HG03558 (cell line): ENCODE measurements around the gene ALDH6A1.
A peak's percentile ranks its signal among the peaks of the same experiment; 100 is the strongest.

Experiments
- ATAC-seq: cut with Tn5 transposase; IDR thresholded peaks from one replicate; pipeline ENCODE4 v1.9.1; 2021; ENCODE audit warnings: moderate number of reproducible peaks; ENCODE audit not compliant: unreplicated experiment; ENCODE audit errors: extremely low read depth

ALDH6A1 gene

GRCh38 chr14:74062809-74063150, 21.5 kb downstream of the ALDH6A1 start:
- ATAC-seq, result no peak

DNA sequence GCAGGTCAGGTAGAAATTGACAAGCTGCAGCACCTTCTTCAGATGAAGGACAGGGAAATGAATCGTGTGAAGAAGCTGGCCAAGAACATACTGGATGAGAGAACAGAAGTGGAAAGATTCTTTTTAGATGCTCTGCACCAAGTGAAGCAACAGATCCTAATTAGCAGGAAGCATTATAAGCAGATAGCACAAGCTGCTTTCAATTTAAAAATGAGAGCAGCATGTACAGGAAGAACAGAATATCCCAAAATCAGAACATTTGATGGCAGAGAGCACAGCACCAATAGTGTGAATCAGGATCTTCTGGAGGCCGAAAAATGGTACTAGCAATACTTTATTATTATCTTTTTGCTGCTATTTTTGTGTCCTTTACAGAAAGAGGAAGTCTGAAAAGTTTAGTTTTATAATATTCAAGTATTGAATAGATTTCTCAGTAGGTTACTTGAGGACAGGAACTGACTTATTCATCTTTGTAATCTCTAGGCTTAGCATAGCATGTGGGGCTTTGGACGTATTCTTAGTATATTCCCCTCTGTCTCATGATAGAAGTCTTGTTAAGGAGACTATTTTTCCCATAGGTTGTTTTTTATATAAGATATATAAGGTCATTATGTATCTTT, 34.3 kb downstream of the ALDH6A1 start:
- no peak for ATAC-seq

- no peak for ATAC-seq
Measured at GRCh38 chr14:74048281-74048680, 36.0 kb downstream of the ALDH6A1 start.

DNA sequence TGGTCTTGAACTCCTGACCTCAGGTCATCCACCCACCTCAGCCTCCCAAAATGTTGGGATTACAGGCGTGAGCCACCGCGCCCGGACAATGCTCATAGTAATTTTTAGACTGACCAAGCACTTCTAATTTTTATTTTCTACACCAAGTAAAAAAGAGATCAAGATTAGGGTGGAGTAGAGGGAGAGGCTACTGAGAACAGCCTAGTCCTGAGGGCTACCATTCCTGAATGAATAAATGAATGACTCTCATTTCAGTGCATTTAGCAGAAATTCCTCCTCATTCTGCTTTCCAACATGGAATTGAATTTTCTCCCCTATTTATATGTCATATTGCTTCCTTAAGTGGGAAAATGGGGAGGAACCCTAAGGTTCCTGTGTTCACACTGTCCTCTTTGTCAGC, 38.7 kb downstream of the ALDH6A1 start:
- no peak for ATAC-seq

GRCh38 chr14:74042296-74042695, 42.0 kb downstream of the ALDH6A1 start:
- no peak for ATAC-seq

DNA sequence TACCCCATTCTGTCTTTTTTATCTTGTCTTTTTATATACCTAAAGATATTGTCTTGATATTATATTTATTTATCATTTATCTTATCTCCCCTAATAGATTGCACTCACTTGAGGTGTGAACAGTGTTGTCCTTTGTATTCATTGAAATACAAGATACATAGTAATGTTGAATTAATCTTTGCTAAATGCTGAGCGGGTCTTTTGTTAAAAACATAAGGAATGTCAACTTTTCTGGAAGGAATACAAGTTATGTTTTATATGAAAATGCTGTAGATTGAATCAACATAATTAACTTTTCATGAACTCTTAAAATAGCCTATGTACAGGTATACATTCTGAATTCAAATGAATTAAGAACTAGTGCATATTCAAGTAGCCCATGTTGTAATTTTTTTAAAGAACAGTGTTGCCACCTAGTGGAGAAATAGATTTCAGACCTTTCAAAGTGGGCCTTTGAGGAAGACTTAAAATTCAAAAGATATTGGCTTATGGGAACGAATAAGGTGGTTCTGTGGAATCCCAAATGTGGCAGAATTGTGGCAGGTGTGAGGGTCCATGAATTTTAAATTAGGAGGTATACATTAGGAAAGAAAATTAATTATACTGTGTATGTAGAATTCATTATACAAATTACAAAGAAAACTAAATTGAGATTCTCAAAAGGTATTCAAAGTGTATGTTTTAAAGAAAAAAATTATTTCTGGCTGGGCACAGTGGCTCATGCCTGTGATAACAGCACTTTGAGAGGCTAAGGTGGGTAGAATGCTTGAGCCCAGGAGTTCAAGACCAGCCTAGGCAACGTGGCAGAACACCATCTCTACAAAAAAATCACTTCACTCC, 46.0 kb downstream of the ALDH6A1 start:
- ATAC-seq, result no peak

- no peak for ATAC-seq
Measured at GRCh38 chr14:74035556-74035955, 48.7 kb downstream of the ALDH6A1 start.

GRCh38 chr14:74034572-74034971, 49.7 kb downstream of the ALDH6A1 start:
- ATAC-seq, result no peak

DNA sequence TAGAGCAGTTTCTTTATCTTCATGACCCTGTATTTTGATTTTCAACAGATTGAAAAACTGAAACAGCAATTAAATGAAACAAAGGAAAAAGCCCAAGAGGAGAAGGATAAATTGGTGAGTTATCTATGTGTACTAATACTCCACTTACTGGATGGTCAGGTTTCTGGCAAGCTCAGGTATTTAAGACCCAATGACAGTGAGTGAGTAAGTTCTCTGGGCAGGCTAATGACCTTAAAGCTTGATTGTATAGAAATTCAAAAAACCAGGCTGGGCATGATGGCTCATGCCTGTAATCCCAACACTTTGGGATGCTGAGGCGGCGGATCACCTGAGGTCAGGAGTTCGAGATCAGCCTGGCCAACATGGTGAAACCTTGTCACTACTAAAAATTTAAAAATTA, 55.1 kb downstream of the ALDH6A1 start:
- no peak for ATAC-seq

GRCh38 chr14:74022346-74022745, 61.9 kb downstream of the ALDH6A1 start:
- ATAC-seq, result no peak

DNA sequence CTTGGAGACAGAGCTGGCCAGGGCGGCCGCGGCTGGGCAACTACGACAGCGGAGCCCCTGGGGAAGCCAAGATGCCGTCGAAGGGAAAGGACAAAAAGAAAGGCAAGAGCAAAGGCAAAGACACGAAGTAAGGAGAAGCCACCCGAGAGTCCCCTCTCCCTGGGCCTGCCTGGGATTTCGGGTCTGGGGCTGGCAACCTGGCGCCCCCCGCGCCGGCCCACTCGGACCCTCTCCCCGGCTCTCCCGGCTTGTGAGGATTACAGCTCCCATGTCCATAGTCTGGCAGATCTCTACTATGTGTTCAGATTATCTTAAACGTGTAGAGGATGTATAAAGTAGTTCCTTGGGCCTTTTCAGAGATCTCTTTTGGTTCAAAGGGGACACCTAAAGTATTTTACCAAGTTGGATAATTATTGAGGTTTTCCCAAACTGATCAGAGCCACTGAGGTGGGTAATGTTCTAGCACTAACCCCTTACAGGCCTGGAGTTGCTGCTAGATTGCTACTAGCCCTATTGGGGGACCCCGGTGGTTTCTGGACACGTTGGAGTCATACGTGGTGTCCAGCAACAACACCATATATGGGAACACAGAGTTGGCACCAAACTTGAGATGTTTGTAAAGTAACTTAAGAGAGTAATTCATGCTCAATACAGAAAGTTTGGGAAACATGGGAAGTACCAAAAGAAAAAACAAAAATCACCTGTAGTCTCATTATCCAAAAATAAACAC, 64.7 kb downstream of the ALDH6A1 start:
- no peak for ATAC-seq

DNA sequence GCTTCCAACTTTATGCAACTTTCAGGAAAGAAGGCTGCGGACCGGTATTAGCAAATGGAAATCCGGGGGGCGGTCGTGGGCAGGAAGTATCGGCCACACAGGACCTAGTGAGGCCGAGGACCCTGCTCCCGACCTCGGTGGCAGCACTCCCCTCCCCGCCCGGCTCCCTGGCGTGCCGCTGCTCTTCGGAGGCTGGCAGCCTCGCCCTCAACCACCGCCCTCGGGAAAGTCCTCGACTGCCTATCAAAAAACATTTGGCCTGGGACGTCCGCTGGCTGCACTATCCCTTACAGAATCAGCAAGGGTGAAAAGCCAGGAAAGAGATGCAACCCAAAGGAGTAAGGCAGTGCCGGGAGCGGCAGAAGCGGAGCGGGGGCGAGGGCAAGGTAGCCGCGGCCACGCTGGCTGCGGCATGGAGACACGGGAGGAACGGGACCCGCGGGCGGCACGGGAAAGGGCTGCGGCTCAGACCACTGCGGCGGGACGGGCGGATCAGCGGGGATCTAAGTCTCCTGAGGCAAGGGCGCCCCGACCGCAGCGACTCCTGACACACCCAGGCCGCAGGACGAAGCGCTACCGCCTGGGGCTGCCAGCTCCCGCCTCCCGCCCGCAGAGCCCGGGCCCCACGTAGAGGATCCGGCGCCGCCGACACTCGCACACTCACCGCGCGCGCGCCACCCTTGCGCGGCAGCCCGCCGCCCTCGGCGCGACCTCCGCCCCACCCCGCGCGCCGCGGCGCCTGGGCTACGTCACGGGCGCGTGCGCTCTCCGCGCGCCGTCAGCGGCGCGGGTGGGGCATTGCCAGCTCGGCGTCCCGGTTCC, 65.5 kb downstream of the ALDH6A1 start, which contains the start of the genes BBOF1 and ENTPD5:
Gene BBOF1, plus strand, starts transcription at position 764 of the 822 bp plus-strand sequence. CDS start 130 bp downstream, outside the sequence.
Gene ENTPD5, minus strand, starts transcription at position 703 of the 822 bp plus-strand sequence. CDS start 31,186 bp downstream, outside the sequence.
- peak; percentile 69 for ATAC-seq

DNA sequence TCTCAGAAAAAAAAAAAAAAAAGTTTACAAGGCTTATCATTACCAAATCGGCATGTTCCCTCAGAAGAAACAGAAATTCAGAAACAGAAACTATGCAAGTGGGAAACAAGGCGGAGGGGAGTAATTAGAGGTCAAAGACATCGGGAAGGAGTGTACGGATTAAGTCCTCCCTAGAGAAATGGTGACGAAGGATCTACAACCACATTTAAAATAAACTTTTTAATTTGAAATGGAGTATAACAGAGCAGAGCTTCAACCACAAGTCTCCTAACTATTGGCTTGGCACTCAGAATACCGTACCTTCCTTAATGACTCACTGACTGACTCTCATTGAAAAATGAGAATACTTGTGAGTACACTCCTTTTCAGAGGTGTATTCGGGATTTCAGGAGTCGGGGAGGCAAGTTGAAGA, 66.1 kb downstream of the ALDH6A1 start:
- ATAC-seq, result no peak

DNA sequence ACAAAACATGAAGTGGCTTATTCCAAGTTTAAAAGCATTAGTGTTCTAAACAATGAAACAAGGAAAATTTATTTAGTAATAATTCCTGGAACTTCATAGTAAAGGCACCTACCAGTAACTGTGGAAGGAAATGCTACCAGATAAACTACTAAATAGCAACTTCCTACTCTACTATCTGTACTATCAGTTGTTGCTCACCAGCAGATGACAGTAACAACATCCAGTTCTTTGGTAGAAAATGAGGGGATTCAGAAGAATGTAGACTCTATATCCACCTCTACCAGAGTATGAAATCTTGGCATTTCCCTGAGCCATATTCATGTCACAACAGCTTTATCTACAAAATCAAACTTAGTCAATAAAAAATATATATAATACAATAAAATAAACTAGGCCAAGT, 68.3 kb downstream of the ALDH6A1 start:
- no peak for ATAC-seq

GRCh38 chr14:74015176-74015575, 69.1 kb downstream of the ALDH6A1 start:
- no peak for ATAC-seq

DNA sequence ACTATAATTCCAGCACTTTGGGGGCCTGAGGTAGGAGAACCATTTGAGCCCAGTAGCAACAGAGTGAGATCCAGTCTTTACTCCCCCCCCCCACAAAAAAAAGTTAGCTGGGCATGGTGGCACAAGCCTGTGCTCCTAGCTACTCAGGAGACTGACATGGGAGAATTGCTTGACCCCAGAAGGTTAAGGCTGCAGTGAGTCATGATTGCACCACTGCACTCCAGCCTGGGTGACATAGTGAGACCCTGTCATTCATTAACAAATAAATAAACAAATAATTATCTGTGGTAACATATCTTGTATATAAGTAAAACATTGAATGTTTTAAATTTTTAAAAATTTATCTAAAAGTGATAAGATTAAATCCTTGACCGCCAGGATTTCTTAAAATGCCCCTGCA, 70.0 kb downstream of the ALDH6A1 start:
- ATAC-seq, result no peak

DNA sequence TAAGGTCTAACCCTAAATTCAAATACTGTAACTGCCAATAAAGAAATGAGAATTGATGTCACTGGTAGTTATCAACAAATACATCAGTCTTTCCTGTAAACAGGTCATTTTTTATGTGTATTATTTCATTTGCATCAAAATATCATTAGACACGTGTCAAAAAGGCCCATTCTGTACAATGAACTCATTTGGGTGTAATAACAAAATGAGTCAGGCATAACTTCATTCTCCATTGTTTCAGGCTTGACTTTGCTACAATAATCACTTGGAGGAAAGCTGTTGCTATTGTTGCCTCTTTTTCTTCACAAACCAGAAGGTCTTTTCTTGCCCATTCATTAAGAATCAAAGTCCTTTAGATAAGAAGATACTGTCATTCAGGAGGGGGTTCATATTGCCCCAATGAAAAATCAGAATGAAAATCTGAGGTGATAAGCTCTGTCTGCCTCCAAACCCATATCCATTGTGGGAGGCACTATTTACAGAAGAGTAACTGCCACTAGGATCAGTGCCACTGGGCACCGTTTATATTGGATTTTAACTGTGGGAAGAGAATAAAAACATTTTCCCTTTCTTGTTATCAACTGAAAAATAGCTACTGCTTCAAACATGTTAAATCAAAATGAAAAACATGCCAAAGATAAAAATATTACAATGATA, 75.3 kb downstream of the ALDH6A1 start:
- ATAC-seq, result no peak
